H1 (cell line): ENCODE results near the gene TMUB1. TPM values are rescaled to one million over a fixed set of nuclear protein-coding genes. Genes with fewer than 3 reads are reported as not detected.

Source experiments
- CTCF ChIA-PET: fragments of 300-600 bp; sonication (Branson Sonifier 250); formaldehyde crosslinking; loops from one replicate; lab custom pipeline; 2021; ENCODE audit not compliant: partially characterized antibody; lab: Charles Lee
- POLR2A ChIA-PET: fragments of 300-600 bp; sonication (Branson Sonifier 250); formaldehyde crosslinking; loops from one replicate; lab custom pipeline; 2021; ENCODE audit warnings: inconsistent platforms; ENCODE audit not compliant: partially characterized antibody; lab: Charles Lee
- DNase-seq, 2 experiments: peaks; one replicate each; pipeline versions ENCODE4 v3.0.0 to v3.0.0-alpha.2; 2010 to 2022; ENCODE audit warnings: low spot score in 2 of 2, low read depth in 1 of 2, mixed read lengths in 1 of 2
- FAIRE-seq: peaks from 2 replicates; lab custom pipeline; 2011; peaks lifted over from hg19 to GRCh38; lab: Jason Lieb, UNC
- H2AFZ ChIP-seq: 2 replicates; pipeline ENCODE4 v1.8.1; 2012; ENCODE audit warnings: low read length, inconsistent platforms
- H2AK5ac ChIP-seq: 2 replicates; pipeline ENCODE4 v1.6.1; 2013; ENCODE audit warnings: low read depth, low read length
- H2BK120ac ChIP-seq: replicated peaks from 2 replicates; pipeline ENCODE3; 2013; ENCODE audit warnings: low read depth, low read length, inconsistent platforms
- H2BK12ac ChIP-seq: 2 replicates; pipeline ENCODE4 v1.6.1; 2013; ENCODE audit warnings: low read depth, low read length
- H2BK15ac ChIP-seq: 2 replicates; pipeline ENCODE4 v1.6.1; 2013; ENCODE audit warnings: low read length
- H2BK20ac ChIP-seq: 2 replicates; pipeline ENCODE4 v1.6.1; 2013; ENCODE audit warnings: low read length
- H2BK5ac ChIP-seq: 2 replicates; pipeline ENCODE4 v1.6.1; 2013; ENCODE audit warnings: low read depth, low read length
- H3K14ac ChIP-seq: 2 replicates; pipeline ENCODE4 v1.6.1; 2013; ENCODE audit warnings: inconsistent platforms; ENCODE audit not compliant: insufficient read length
- H3K18ac ChIP-seq: 2 replicates; pipeline ENCODE4 v1.6.1; 2013; ENCODE audit warnings: low read length; ENCODE audit errors: extremely low read depth
- H3K23ac ChIP-seq: 2 replicates; pipeline ENCODE4 v1.6.1; 2013; ENCODE audit warnings: inconsistent platforms; ENCODE audit not compliant: insufficient read length
- H3K23me2 ChIP-seq: 2 replicates; pipeline ENCODE4 v1.6.1; 2013; ENCODE audit warnings: low read depth, low read length
- H3K27ac ChIP-seq: 2 replicates; pipeline ENCODE4 v1.6.1; 2011; ENCODE audit warnings: low read depth, low read length, inconsistent platforms
- H3K27me3 ChIP-seq, 4 experiments: replicated peaks in 1 of 4; 1 replicate in 1 of 4; 2 replicates in 3 of 4; pipeline versions ENCODE4 v1.6.1 to v1.8.1; 2011 to 2013; ENCODE audit warnings: low read length in 3 of 4, mild to moderate bottlenecking in 3 of 4, inconsistent platforms in 2 of 4, mixed read lengths in 2 of 4, moderate library complexity in 1 of 4; ENCODE audit not compliant: control insufficient read depth in 3 of 4, insufficient read depth in 3 of 4; ENCODE audit errors: extremely low read depth in 1 of 4
- H3K36me3 ChIP-seq, 4 experiments: 2 replicates each; pipeline versions ENCODE4 v1.6.1 to v1.8.1; 2011 to 2013; ENCODE audit warnings: mild to moderate bottlenecking in 4 of 4, low read length in 3 of 4, moderate library complexity in 2 of 4, control low read depth in 1 of 4, inconsistent platforms in 1 of 4; ENCODE audit not compliant: insufficient read depth in 4 of 4, control insufficient read depth in 2 of 4
- H3K4ac ChIP-seq: replicated peaks from 2 replicates; pipeline ENCODE3; 2013; ENCODE audit warnings: low read length, low read depth, mixed read lengths, inconsistent platforms; ENCODE audit not compliant: insufficient read length
- H3K4me1 ChIP-seq, 4 experiments: replicated peaks in 1 of 4; 1 replicate in 1 of 4; 2 replicates in 3 of 4; pipeline versions ENCODE4 v1.6.1 to v1.8.1; 2011 to 2013; ENCODE audit warnings: low read length in 3 of 4, inconsistent platforms in 2 of 4, mixed read lengths in 1 of 4; ENCODE audit not compliant: insufficient read depth in 4 of 4, control insufficient read depth in 3 of 4
- H3K4me2 ChIP-seq, 2 experiments: 2 replicates each; pipeline versions ENCODE4 v1.6.1 to v1.8.1; 2011 to 2013; ENCODE audit warnings: low read depth in 2 of 2, low read length in 2 of 2, control low read depth in 1 of 2, inconsistent platforms in 1 of 2, mild to moderate bottlenecking in 1 of 2; ENCODE audit not compliant: insufficient read depth in 1 of 2
- H3K4me3 ChIP-seq, 4 experiments: fragments of 200-600, 300-600 bp in 1 of 4; sonication (generic), shearing (Covaris generic), sonication (Bioruptor Twin) in 1 of 4; 2 replicates each; pipeline versions ENCODE4 v1.5.1 to v1.8.1; 2011 to 2016; ENCODE audit warnings: low read length in 4 of 4, low read depth in 3 of 4, control low read depth in 2 of 4, inconsistent platforms in 2 of 4, mild to moderate bottlenecking in 2 of 4, mixed read lengths in 1 of 4, moderate library complexity in 1 of 4; ENCODE audit not compliant: insufficient read depth in 2 of 4; ENCODE audit errors: extremely low read depth in 1 of 4
- H3K56ac ChIP-seq: replicated peaks from 2 replicates; pipeline ENCODE3; 2013; ENCODE audit warnings: low read depth, mild to moderate bottlenecking, mixed read lengths, low read length, inconsistent platforms; ENCODE audit not compliant: insufficient read length
- H3K79me1 ChIP-seq: 2 replicates; pipeline ENCODE4 v1.6.1; 2013; ENCODE audit warnings: low read depth, low read length, control low read depth
- H3K79me2 ChIP-seq, 2 experiments: 2 replicates each; pipeline versions ENCODE4 v1.6.1 to v1.8.1; 2012 to 2013; ENCODE audit warnings: low read length in 2 of 2, mild to moderate bottlenecking in 2 of 2, inconsistent platforms in 1 of 2; ENCODE audit not compliant: insufficient read depth in 2 of 2, control insufficient read depth in 1 of 2
- H3K9ac ChIP-seq, 4 experiments: replicated peaks in 1 of 4; 1 replicate in 1 of 4; 2 replicates in 3 of 4; pipeline versions ENCODE4 v1.6.1 to v1.8.1; 2011 to 2013; ENCODE audit warnings: low read depth in 3 of 4, low read length in 3 of 4, control low read depth in 2 of 4, mild to moderate bottlenecking in 2 of 4, moderate library complexity in 2 of 4, inconsistent platforms in 1 of 4; ENCODE audit errors: extremely low read depth in 1 of 4
- H3K9me3 ChIP-seq, 2 experiments: 2 replicates each; pipeline versions ENCODE4 v1.6.1 to v1.8.1; 2012 to 2013; ENCODE audit warnings: mild to moderate bottlenecking in 2 of 2, moderate library complexity in 2 of 2, control low read depth in 1 of 2, inconsistent platforms in 1 of 2, low read depth in 1 of 2, low read length in 1 of 2, mixed read lengths in 1 of 2; ENCODE audit not compliant: insufficient read depth in 2 of 2
- H4K20me1 ChIP-seq, 2 experiments: replicated peaks in 1 of 2; 2 replicates each; pipeline versions ENCODE3 to v1.8.1; 2011 to 2013; ENCODE audit warnings: inconsistent platforms in 2 of 2, low read length in 2 of 2, mild to moderate bottlenecking in 1 of 2; ENCODE audit not compliant: insufficient read depth in 2 of 2, control insufficient read depth in 1 of 2
- H4K5ac ChIP-seq: 2 replicates; pipeline ENCODE4 v1.6.1; 2013; ENCODE audit warnings: low read length, low read depth, mixed read lengths, inconsistent platforms; ENCODE audit not compliant: insufficient read length
- H4K8ac ChIP-seq: 2 replicates; pipeline ENCODE4 v1.8.0; 2013; ENCODE audit warnings: mild to moderate bottlenecking, moderate library complexity, low read length, inconsistent platforms; ENCODE audit not compliant: insufficient read depth; ENCODE audit errors: extremely low read depth
- H4K91ac ChIP-seq: replicated peaks from 2 replicates; pipeline ENCODE3; 2013; ENCODE audit warnings: low read length, mixed read lengths, inconsistent platforms; ENCODE audit not compliant: insufficient read length
- CBX5 ChIP-seq: fragments of 300-800, 300-1000 bp; sonication (generic); IDR thresholded peaks from 2 replicates; pipeline ENCODE4 v1.7.1; 2016; ENCODE audit warnings: antibody characterized with exemption, low read length, low read depth
- CHD1 ChIP-seq: IDR thresholded peaks from 2 replicates; pipeline ENCODE4 v1.6.1; 2012; ENCODE audit warnings: low read depth, low read length, improper control_type of control experiment
- CTCF ChIP-seq, 3 experiments: IDR thresholded peaks; 1 replicate in 2 of 3; 2 replicates in 1 of 3; pipeline versions ENCODE4 v1.5.1 to v1.6.1; 2011; ENCODE audit warnings: low read length in 3 of 3, mild to moderate bottlenecking in 3 of 3, inconsistent platforms in 2 of 3, low read depth in 1 of 3, moderate library complexity in 1 of 3; ENCODE audit not compliant: insufficient read depth in 1 of 3; ENCODE audit errors: control extremely low read depth in 1 of 3
- EP300 ChIP-seq, 2 experiments: IDR thresholded peaks; 1 replicate in 1 of 2; 2 replicates in 1 of 2; pipeline ENCODE4 v1.6.1; 2011 to 2012; ENCODE audit warnings: low read depth in 2 of 2, low read length in 2 of 2, mild to moderate bottlenecking in 2 of 2, borderline replicate concordance in 1 of 2, inconsistent platforms in 1 of 2, moderate library complexity in 1 of 2
- KDM1A ChIP-seq: fragments of 200-600, 300-600 bp; sonication (generic); IDR thresholded peaks from 2 replicates; pipeline ENCODE4 v1.7.1; 2016; ENCODE audit warnings: mild to moderate bottlenecking, low read length, borderline replicate concordance
- RNF2 ChIP-seq: fragments of 200-900, 300-1000 bp; sonication (generic); IDR thresholded peaks from 2 replicates; pipeline ENCODE4 v1.7.1; 2016; ENCODE audit warnings: borderline replicate concordance, low read depth, mild to moderate bottlenecking, antibody characterized with exemption, low read length; ENCODE audit not compliant: poor library complexity, severe bottlenecking; ENCODE audit errors: missing control alignments
- WGBS, 2 experiments: shearing (Covaris generic) in 1 of 2; methylation state at CpG; one replicate each; pipeline versions ENCODE4 v1.1.6 to v1.1.7; 2013 to 2015; ENCODE audit warnings: low lambda C conversion rate in 2 of 2, mixed read lengths in 2 of 2, inconsistent platforms in 1 of 2, low coverage in 1 of 2, missing lambda C conversion rate in 1 of 2; ENCODE audit not compliant: insufficient replicate concordance in 2 of 2, insufficient coverage in 1 of 2, insufficient read length in 1 of 2; ENCODE audit errors: extremely low coverage in 1 of 2, missing lambda C conversion rate in 1 of 2; 5-methylcytosine and 5-hydroxymethylcytosine counted together
- polyA plus RNA-seq, 7 experiments: library from polyadenylated mRNA; depleted of rRNA in 3 of 7; stranded (reverse) in 5 of 7; unstranded in 2 of 7; fragments of >200 nt in 5 of 7; fragments of 200-250 nt in 2 of 7; gene quantifications; 1 replicate in 5 of 7; 2 replicates in 1 of 7; 4 replicates in 1 of 7; pipeline versions ENCODE4 v1.2.1 to v1.2.3, GENCODE V29; 2011 to 2013; ENCODE audit warnings: missing spikeins in 2 of 7, mixed read lengths in 2 of 7
- total RNA-seq: library from RNA; stranded (reverse); fragmentation: NEBNext Ultra II Directional; extraction: Animal tissue kit (Norgen Biotek cat#: 25700); gene quantifications from 2 replicates; pipeline ENCODE4 v1.2.1, GENCODE V29; 2021

Gene TMUB1
- total and polyA plus RNA-seq, 2 of the 8 experiments (the other 6 are each of a cell fraction or from before 2014, with no cell fraction given): 41.4 to 56.2 TPM

- Histone ChIP-seq H2AK5ac (no peak overlapping the region), H2BK12ac (no peak overlapping the region), H3K14ac (no peak overlapping the region), H3K27me3 (peaks cover 4 to 38% (median 28%) of the 10 kb centered on the region in 4 experiments), H3K9ac (no peak overlapping the region), H3K36me3 (no peaks in the 10 kb centered on the region), H4K91ac (no peak overlapping the region), H3K4me1 (peaks cover 0 to 17% (median 7%) of the 10 kb centered on the region in 4 experiments; a peak in 5 of 7 replicates), H2BK5ac (no peak overlapping the region), H2BK120ac (no peak overlapping the region), H3K4me2 (no peak overlapping the region), H3K23ac (no peak overlapping the region), H2BK15ac (no peak overlapping the region), H3K23me2 (peaks cover 11% of the 10 kb centered on the region), H3K4me3 (no peak overlapping the region), H3K4ac (no peak overlapping the region), H3K56ac (no peak overlapping the region), H4K20me1 (peaks cover 0 to 16% of the 10 kb centered on the region in 2 experiments), H3K9me3 (no peaks in the 10 kb centered on the region), H2BK20ac (no peak overlapping the region), H4K8ac (no peak overlapping the region), H2AFZ (no peak overlapping the region), H4K5ac (no peak overlapping the region), H3K79me2 (no peaks in the 10 kb centered on the region), H3K18ac (no peak overlapping the region), H3K79me1 (no peaks in the 10 kb centered on the region), H3K27ac (no peak overlapping the region)
- 80% methylated on average over 4 of the region's 4 CpGs; no CpG with 5 or more reads in 1 of the 2 experiments for WGBS, 2 experiments
- no peak for TF ChIP-seq KDM1A
- no peak for TF ChIP-seq RNF2
- TF ChIP-seq CBX5: no peak
- TF ChIP-seq CHD1: no peak
- TF ChIP-seq CTCF (IDR thresholded peaks at IDR 0.05; ENCODE audit: control extremely low read depth in 1 of 3, insufficient read depth in 1 of 3, low read depth in 1 of 3, low read length in 3 of 3): no peak
- TF ChIP-seq EP300 (IDR thresholded peaks at IDR 0.05; ENCODE audit: borderline replicate concordance in 1 of 2, low read depth in 2 of 2, low read length in 2 of 2): no peak
- DNase-seq (no peak), FAIRE-seq (no peak)
- POLR2A ChIA-PET: interaction anchor here (0.7 to 1.6 kb wide), 2 partner anchors 28 to 50 kb away, joined by 4 read pairs; partner anchors contain the start of gene FASTK
- CTCF ChIA-PET: interaction anchor here (0.7 to 1.6 kb wide), 7 partner anchors 10 to 83 kb away, joined by 3 to 12 read pairs (median 4); no protein-coding TSS in a partner anchor
These were observed 30.2 kb downstream of the TMUB1 start for GRCh38 chr7:151053096-151053495.
